Esophagus squamous epithelium (tissue), 4 donors: ENCODE measurements around the gene CD53.
"Not testable (repeated sequence)": the region's sequence is repeated elsewhere in the genome, so short reads cannot be mapped to it uniquely, and the experiment has no call there.

Experiments used
- POLR2A ChIP-seq, 4 donors: fragments of 450-650 bp; IDR thresholded peaks; one replicate each; pipeline ENCODE4 v1.6.1; 2017; ENCODE audit warnings: antibody characterized with exemption in 4 of 4, mild to moderate bottlenecking in 4 of 4, moderate library complexity in 3 of 4
- TF ChIP-seq, protein P1 (sequence below), 6 experiments: fragments of 450-650 bp in 4 of 6; fragments of 200-600 bp in 2 of 6; sonication (generic) in 2 of 6; IDR thresholded peaks; one replicate each; pipeline ENCODE4 v1.5.1; 2016 to 2019; ENCODE audit warnings: antibody characterized with exemption in 6 of 6, mild to moderate bottlenecking in 4 of 6, moderate library complexity in 4 of 6

DNA sequence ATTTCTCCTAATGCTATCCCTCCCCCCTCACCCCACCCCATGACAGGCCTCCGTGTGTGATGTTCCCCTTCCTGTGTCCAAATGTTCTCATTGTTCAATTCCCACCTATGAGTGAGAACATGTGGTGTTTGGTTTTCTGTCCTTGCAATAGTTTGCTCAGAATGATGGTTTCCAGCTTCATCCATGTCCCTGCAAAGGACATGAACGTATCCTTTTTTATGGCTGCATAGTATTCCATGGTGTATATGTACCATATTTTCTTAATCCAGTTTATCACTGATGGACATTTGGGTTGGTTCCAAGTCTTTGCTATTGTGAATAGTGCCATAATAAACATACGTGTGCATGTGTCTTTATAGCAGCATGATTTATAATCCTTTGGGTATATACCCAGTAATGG lies 39.2 kb upstream of the CD53 start:
- TF ChIP-seq, protein P1, sequence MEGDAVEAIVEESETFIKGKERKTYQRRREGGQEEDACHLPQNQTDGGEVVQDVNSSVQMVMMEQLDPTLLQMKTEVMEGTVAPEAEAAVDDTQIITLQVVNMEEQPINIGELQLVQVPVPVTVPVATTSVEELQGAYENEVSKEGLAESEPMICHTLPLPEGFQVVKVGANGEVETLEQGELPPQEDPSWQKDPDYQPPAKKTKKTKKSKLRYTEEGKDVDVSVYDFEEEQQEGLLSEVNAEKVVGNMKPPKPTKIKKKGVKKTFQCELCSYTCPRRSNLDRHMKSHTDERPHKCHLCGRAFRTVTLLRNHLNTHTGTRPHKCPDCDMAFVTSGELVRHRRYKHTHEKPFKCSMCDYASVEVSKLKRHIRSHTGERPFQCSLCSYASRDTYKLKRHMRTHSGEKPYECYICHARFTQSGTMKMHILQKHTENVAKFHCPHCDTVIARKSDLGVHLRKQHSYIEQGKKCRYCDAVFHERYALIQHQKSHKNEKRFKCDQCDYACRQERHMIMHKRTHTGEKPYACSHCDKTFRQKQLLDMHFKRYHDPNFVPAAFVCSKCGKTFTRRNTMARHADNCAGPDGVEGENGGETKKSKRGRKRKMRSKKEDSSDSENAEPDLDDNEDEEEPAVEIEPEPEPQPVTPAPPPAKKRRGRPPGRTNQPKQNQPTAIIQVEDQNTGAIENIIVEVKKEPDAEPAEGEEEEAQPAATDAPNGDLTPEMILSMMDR (IDR thresholded peaks at IDR 0.05): not testable (repeated sequence)
- TF ChIP-seq POLR2A (IDR thresholded peaks at IDR 0.05): not testable (repeated sequence)
